RWPE1 (cell line): ENCODE measurements around the gene GOLT1A.
A peak's percentile ranks its signal among the peaks of the same experiment; 100 is the strongest.

ENCODE experiments used
- CTCF ChIA-PET: fragments of 350-600 bp; sonication (Branson Sonifier 250); formaldehyde crosslinking; extraction: SDS; loops from one replicate; lab custom pipeline; 2021; lab: Yijun Ruan, JAX
- POLR2A ChIA-PET: fragments of 400-600 bp; formaldehyde crosslinking; extraction: SDS; loops from one replicate; lab custom pipeline; 2020; ENCODE audit warnings: antibody characterized with exemption; ENCODE audit not compliant: low non-redundant PET; lab: Yijun Ruan, JAX
- DNase-seq: peaks from one replicate; pipeline ENCODE4 v3.0.0; 2012; ENCODE audit warnings: low spot score
- H3K27ac ChIP-seq: fragments of 450-650 bp; 2 replicates; pipeline ENCODE4 v1.5.1; 2017
- CTCF ChIP-seq: fragments of 450-650 bp; conservative IDR thresholded peaks from 2 replicates; pipeline ENCODE4 v1.5.1; 2017; ENCODE audit warnings: low read depth, mild to moderate bottlenecking

GOLT1A gene

DNA sequence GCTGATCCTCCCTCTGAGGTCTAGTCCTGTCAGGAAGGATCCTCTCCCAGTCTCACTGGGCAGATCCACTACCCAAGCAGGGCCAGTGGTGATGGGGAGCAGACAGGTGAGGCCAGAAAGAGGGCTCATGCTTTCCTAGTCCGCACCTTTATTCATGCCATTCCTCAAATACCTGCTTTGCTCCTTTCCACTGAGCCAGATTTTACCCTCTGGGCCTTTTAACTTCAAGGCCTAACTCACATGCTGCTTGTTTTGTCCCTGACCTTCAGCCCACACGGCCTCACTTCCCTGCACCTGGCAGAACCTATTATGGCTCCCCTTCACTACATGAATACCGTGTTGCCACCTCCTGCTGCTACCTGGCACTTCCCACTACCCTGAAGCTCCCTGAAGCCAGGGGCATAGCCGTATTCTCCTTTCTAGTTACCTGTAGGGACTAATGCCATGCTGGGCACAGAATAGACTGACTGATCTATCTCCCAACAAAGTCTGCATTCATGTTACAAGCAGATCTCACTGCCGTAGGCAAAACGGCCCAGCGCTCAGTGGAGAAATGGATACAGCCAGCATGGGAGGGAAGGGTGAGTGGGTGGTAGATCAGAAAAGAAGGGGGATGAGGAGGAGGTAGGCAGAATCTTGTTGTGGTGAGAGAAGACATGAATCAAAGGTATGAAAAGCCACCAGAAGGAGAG, 36.1 kb upstream of the GOLT1A start:
- POLR2A ChIA-PET: no interaction called here
- CTCF ChIA-PET: interaction anchor here (0.5 kb wide), 1 partner anchor 45 kb away, joined by 4 read pairs; no protein-coding TSS in a partner anchor
- no peak overlapping the region for H3K27ac ChIP-seq
- TF ChIP-seq CTCF: no peak
- no peak for DNase-seq

DNA sequence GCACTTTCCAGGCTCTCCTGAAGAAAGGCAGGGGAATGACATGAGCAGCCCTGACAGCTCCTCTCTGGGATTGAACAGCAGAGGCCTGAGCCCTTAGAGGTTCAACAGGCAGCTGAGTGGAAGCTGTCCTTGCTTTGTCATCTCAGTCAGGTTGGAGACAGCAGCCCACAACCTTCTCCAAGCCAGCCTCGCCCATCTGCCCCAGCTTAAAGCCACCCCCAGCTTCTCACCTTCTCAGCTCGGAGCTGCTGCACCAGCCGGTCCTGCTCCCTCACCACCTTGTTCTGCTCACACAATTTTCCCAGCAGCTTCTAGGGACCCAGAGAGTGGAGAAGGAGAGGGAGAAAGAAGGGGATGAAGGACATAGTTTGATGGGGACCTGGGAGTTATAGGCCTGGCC, 35.2 kb upstream of the GOLT1A start:
- CTCF ChIA-PET: interaction anchor here (0.6 to 1.6 kb wide), 3 partner anchors 9 to 87 kb away, joined by 3 to 15 read pairs (median 4); no protein-coding TSS in a partner anchor
- no peak for DNase-seq
- H3K27ac ChIP-seq: no peak overlapping the region
- TF ChIP-seq CTCF: no peak
- POLR2A ChIA-PET: no interaction called here

DNA sequence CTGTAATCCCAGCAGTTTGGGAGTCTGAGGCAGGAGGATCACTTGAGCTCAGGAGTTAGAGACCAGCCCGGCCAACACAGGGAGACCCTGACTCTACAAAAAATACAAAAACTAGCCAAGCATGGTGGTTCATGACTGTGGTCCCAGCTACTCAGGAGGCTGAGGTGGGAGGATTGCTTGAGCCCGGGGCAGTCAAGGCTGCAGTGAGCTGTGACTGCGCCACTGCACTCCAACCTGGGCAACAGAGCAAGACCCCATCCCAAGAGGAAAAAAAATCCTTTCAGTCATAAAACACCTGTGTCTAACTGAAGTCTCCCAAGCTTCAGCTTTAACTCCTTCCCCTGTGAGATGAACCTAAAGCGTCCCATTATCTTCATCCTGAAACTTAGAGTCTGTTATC, 33.1 kb upstream of the GOLT1A start:
- DNase-seq: no peak
- no peak overlapping the region for H3K27ac ChIP-seq
- CTCF ChIA-PET: no interaction called here
- TF ChIP-seq CTCF: no peak
- POLR2A ChIA-PET: interaction anchor here (0.7 kb wide), 1 partner anchor 9 kb away, joined by 3 read pairs; no protein-coding TSS in a partner anchor

GRCh38 chr1:204242920-204243319, 29.1 kb upstream of the GOLT1A start:
- H3K27ac ChIP-seq: no peak overlapping the region
- DNase-seq: no peak
- POLR2A ChIA-PET: no interaction called here
- no peak for TF ChIP-seq CTCF
- CTCF ChIA-PET: interaction anchor here (0.5 to 1.0 kb wide), 3 partner anchors 12 to 801 kb away, joined by 4 to 8 read pairs (median 7); no protein-coding TSS in a partner anchor

- TF ChIP-seq CTCF: no peak
- no peak for DNase-seq
- ChIA-PET POLR2A (no interaction called here), CTCF (no interaction called here)
- no peak overlapping the region for H3K27ac ChIP-seq
Measured at GRCh38 chr1:204241914-204242313, 28.1 kb upstream of the GOLT1A start.

GRCh38 chr1:204241050-204241449, 27.3 kb upstream of the GOLT1A start:
- CTCF ChIA-PET: interaction anchor here (1.0 kb wide), 1 partner anchor 122 kb away, joined by 4 read pairs; no protein-coding TSS in a partner anchor
- POLR2A ChIA-PET: no interaction called here
- TF ChIP-seq CTCF: no peak
- peak; percentile 45 for DNase-seq
- no peak overlapping the region for H3K27ac ChIP-seq
